Measurements from ENCODE around the gene PCDH18.
"Not testable (repeated sequence)": the region's sequence is repeated elsewhere in the genome, so short reads cannot be mapped to it uniquely, and the experiment has no call there.

PCDH18 gene

GRCh38 chr4:137530176-137530575 lies 2.1 kb downstream of the PCDH18 start:
- peak; percentile 84 for DNase-seq

DNA sequence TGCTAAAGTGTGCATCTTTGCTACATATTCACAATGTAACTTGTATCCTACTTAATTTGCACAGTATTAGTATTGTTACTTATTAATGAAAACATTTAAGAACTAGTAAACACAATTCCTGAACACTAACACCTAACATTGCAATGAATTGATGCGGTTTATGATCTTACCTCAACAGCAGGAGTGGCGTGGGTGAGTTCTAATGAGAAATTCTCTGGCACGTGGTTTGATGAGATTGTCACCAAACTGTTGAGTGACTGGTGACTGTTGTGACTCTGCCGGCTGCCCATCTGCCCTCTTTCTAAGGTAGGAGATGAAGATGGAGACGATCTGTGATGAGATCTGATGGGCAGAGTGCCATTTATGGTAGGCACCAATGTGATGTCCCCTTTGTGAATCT lies 2.9 kb downstream of the PCDH18 start:
- no peak for DNase-seq

DNA sequence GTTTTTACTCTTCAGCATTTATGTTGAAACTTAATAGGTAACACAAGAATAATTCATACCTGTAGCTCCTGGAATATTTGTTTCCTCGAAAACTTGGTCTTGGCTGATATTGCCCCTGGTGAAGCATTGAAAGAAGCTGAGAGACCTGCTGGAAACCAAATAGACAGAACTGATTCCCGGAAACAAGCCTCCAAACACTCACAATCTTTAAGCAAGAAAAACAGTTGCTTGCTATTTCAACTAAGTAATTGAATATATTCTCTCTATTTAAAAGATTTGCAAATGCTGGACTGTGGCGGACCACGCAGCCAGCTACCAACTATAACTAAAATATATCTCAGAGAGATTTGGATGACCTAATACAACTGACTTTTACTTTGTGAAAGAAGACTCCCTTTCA lies 3.6 kb downstream of the PCDH18 start:
- DNase-seq: no peak

DNA sequence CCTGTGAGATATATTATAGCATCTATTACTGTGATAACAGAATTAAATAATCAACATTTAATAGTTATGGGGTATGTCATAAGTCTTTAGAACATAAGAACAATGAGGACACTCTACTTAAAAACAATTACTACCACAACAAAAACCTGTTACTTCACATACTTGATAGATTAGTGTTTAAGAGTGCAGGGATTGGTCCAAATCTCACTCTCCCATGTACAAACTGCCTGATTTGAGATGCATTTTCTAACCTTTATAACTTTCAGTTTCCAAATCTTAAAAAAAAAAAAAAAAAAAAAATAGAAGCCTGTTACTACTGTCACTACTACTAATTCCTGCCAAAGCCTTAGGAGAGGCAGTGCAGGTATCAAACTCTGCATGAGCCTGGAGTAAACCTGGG lies 5.6 kb downstream of the PCDH18 start:
- no peak for DNase-seq

DNA sequence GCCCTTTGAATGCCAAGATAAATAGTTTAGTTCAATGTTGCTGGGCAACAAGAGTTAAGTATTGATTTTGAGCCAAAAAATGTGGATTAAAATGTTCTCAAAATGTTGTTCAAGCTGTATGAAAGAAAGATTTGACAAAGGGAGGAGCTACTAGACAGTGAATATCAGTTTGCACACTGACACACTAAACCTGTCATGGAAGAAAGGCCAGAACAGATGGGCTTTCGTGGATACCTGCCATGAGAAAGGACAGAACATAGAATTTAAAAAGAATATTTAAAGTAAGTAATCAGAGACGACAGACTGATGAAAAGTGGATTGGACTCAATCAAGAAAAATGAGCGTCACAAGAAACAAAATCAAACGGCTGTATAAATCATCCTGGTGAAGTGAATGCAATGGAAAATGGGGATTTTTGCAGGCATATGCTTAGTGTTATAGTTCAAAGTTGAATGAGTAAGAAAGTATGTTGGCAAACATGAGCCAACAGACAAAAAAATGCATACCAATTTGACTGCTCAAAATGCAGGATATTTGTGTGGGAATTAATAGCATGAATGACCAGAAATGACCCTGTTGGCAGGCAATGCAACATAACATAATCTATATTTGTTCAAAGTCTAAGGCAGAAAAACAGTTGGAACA lies 7.4 kb downstream of the PCDH18 start:
- DNase-seq: no peak

DNA sequence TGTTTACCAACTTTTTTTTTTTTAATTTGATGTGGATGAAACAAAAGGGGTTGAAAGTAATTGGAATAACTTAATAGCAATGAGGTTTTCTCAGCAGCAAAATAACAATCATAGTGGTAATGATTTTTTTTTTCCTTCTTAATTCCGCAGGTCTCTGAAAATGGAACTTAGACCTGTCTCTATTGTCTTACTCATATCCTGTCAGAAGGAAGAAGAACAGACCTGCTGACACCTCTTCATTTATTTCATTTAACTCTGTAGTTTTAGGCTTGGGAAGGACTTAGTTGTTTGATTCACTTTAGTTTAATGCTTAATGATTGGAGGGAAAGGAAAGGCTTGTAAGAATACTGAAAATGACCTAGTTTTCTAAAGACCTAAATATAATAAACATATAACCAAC lies 9.0 kb downstream of the PCDH18 start:
- DNase-seq: no peak

DNA sequence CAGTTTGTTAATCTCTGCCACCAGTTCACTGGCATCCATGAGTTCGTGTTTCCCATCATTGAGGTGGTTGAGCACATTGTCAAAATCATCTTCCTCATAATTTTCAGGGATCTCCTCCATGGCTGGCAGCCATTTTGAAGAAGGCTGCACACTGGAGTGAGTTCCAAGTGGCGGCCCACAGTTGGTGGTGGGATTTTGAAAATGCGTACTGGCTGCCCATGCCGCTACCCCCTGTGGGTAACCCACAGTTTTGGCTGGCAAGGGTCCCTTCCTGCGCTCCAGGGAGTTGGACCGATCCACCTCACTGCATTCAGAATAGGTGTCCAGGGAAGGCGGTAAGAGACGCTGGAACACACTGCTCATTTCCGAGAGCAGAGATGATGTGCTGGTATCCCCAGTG lies 11.2 kb downstream of the PCDH18 start:
- DNase-seq: no peak

DNA sequence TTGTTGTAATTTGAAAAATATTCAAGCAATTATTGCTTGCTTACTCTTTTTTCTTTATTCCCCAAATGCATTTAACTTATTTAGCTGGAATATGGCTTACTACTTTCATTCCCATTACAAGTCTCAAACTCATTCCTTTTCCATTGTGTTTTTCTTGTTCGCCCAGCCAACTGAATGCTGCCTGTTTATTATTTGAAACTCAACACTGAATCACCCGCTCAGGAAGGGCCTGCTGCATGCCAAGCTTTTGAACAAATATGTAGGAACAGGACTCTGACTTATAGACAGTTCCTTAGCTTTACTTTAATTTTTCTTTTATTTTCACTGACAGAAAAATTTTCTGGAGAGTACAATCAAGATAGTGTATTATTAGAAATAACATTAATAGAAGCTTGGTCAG lies 12.9 kb downstream of the PCDH18 start:
- DNase-seq: no peak

DNA sequence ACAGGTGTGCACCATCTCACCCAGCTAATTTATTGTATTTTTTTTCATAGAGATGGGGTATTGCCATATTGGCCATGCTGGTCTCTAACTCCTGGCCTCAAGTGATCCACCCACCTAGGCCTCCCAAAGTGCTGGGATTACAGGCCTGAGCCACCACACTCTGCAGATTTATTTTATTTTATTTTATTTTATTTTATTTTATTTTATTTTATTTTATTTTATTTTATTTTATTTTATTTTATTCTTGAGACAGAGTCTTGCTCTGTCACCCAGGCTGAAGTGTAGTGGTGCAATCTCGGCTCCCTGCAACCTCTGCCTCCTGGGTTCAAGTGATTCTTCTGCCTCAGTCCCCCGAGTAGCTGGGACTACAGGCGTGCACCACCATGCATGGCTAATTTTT lies 15.0 kb downstream of the PCDH18 start:
- not testable (repeated sequence) for DNase-seq

DNA sequence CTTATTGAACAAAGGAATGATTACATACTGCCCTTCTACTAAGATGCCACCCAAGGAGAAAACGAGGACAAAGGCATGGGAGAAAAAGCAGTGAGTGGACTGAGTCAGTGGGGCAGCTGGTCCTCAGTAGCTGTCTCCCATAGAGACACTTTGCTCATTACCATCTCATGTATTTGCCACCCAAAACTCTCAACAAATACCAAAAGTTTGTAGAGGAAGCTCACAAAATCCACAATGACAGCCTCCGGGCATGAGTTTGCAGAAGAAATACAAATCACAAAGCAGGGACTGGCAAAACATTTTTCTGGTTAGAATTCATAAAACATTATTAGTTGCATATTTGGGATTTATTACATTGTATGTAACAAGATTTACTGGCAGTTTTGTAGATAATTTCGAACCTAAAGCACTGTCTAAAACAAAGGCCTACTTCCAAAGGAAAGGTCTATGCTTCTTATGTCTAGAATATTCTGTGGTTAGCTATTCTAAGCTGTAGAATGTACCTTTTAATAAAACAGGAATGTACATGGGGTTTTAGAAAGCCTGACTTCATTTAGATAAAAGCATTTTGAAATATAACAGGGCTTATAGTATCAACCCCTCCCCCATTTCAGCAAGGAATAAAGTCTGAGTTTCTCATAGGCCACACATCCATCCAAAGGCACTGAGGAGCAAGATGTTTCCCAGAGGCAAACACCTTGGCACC lies 17.7 kb downstream of the PCDH18 start:
- no peak for DNase-seq

GRCh38 chr4:137510557-137511265 lies 21.6 kb downstream of the PCDH18 start:
- DNase-seq: no peak

DNA sequence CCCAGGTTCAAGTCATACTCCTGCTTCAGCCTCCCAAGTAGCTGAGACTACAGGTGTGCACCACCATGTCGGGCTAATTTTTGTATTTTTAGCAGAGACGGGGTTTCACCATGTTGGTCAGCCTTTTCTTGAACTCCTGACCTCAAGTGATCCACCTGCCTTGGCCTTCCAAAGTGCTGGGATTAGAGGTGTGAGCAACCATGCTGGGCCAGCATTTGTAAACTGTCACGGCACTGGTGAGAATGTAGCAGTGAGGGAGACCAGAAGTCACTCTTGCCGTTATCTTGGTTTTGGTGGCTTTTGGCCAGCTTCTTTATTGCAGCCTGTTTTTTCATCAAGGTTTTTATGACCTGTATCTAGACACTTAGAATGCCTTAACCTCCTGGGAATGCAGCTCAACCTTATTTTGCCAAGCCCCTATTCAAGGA lies 22.4 kb downstream of the PCDH18 start:
- DNase-seq: no peak

- DNase-seq: no peak
Observed at GRCh38 chr4:137502339-137503129, 29.8 kb downstream of the PCDH18 start.

DNA sequence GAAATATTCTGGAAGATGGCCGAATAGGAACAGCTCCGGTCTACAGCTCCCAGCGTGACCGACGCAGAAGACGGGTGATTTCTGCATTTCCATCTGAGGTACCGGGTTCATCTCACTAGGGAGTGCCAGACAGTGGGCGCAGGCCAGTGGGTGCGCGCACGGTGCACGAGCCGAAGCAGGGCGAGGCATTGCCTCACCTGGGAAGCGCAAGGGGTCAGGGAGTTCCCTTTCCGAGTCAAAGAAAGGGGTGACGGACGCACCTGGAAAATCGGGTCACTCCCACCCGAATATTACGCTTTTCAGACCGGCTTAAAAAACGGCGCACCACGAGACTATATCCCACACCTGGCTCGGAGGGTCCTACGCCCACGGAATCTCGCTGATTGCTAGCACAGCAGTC lies 36.0 kb downstream of the PCDH18 start:
- not testable (repeated sequence) for DNase-seq

DNA sequence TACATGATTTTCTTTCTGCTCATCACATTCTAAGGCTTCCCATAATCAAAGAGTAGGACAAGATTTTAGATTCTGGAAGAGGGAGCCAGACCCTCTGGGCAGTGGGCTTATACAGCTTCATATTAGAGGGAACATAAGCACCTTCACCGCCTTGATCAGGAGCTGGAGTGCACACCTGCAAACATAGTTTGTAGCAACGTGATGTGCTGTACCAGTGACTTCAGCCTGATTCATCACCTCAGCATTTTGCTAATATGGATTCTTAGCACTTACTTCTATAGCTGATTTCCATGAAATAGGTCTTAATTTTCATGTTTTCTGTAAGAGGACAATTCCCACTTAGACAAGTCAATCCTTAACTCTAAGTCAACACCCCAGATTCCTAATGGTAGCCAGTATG lies 36.7 kb downstream of the PCDH18 start:
- no peak for DNase-seq

- DNase-seq: not testable (repeated sequence)
Observed at GRCh38 chr4:137483313-137483959, 48.9 kb downstream of the PCDH18 start.

DNA sequence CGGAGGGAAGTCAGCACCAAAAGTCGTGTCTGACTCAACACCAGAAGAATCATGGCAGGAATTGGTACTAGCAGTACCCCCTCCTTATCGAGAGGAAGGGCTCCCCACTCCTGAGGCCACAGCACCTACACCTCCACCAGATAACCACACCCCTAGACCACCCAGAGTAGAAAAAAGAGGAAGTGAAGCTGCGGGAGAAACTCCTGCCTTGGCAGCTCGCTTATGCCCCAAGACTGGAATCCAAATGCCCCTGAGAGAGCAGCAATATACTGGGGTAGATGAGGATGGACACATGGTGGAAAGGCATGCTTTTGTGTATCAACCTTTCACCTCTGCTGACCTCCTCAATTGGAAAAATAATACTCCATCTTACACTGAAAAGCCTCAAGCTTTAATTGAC lies 52.6 kb downstream of the PCDH18 start:
- DNase-seq: peak; percentile 9

DNA sequence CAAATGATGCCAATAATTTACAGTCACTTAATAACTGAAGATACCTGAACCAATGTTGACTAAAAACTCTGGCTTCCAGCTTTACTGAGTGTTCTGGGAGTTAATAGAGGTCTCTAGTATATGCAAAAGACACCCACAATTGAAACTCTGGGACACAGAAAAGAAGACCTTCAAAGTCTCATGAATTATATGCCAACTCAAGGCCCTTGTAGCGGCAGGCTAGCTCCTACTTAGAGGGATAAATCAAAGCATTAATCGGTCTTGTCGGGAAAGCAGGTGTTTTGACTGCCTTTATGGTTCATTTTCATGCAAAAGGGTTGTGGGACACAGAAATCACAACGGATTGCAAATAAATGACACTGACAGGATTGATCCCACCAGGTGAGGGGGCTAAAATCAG lies 55.9 kb downstream of the PCDH18 start:
- no peak for DNase-seq

GRCh38 chr4:137474711-137475301 lies 57.5 kb downstream of the PCDH18 start:
- DNase-seq: no peak

- no peak for DNase-seq
Observed at GRCh38 chr4:137471895-137472294, 60.4 kb downstream of the PCDH18 start.

DNA sequence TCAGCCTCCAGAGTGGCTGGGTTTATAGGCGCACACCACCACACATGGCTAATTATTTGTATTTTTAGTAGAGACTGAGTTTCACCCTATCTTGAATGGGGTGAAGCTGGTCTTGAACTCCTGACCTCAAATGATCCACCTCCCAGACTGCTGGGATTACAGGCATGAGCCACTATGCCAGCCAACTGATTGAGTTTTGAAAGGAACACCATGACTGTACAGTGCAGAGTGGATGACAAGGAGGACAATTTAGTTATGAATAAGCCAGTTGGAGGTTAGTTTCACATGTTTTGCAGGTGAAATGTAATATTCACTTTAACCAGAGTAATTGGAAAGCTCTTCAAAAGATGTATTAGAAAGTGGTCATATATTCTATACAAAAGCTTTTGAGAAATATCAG lies 60.8 kb downstream of the PCDH18 start:
- no peak for DNase-seq

- DNase-seq: no peak
Observed at GRCh38 chr4:137470806-137471205, 61.5 kb downstream of the PCDH18 start.

Measured in MV-4-11 (cell line).